GM21423 (cell line): Measurements from ENCODE around the gene TPRX1.
"Not testable (repeated sequence)": the region's sequence is repeated elsewhere in the genome, so short reads cannot be mapped to it uniquely, and the experiment has no call there.

Experiments used
- ATAC-seq: cut with Tn5 transposase; IDR thresholded peaks from one replicate; pipeline ENCODE4 v1.9.1; 2021; ENCODE audit warnings: mild to moderate bottlenecking, moderate library complexity; ENCODE audit not compliant: unreplicated experiment

The TPRX1 gene

DNA sequence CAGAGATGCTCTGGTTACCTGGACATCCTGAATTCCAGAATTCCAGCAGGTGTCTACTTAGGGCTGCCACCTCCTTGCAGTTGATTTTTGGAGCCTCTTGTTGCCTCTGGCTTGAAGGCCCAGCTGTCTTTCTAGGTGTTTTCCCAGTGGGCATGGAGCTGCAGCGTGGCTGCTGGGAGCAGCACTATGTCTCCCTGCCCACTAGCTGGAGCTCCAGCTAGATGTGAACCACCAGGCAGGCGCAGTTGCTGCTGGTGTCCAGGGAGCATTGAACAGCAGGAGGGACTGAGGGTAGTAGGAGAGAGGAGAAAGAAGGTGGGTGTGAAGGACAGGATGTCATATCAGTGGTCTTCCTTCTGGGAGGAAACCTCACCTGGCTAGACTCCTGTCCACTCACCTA, 35.7 kb downstream of the TPRX1 start:
- no peak for ATAC-seq

DNA sequence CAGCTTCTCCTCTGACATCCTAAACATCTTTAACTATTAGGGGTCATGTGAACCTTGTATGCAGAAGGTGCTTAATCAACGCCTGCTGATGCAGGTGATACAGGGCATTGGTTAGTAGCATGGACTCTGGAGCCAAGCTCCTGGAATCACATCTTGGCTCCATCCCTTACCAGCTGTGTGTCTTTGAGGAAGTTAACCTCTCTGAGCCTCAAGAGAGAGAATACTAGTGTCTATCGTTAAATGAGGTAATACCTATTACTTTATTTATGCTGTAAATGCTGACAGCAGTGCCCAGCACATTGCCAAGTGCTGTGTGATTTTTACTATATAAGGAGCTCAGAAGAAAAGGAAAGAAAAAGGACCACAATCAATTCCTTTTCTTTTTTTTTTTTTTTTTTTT, 37.0 kb downstream of the TPRX1 start:
- no peak for ATAC-seq

DNA sequence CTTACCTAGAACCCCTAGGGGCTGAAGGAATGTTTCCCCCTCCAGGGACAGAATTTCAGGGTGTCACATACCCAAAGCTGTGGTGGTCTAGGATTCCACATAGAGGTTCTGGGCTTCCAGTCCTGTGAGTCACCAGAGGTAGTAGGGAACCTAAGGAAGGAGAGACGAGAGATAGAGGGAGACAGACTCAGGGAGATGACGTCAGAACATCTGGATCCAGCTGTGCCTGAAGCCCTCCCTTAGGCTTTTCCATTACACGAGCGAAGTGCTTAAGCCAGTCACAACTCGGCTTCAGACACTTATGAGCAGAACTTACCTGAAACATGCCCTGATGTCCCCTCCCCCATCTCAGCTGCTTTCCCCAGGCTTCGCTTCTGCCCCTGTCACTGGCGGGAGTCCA, 37.7 kb downstream of the TPRX1 start:
- ATAC-seq: no peak

DNA sequence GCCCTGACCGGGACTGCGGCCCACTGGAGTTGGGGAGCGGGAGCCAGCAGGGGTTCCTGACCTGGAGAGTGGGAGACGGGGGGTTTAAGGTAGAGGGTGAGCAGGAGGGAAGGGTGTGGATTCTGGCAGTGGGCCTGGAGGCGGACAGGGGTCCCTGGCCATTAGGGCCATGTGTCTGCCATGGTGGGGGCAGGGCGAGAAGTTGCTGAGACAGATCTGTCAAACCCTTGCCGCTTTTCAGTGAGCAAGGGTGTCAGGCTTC, 38.1 kb downstream of the TPRX1 start:
- ATAC-seq: no peak

DNA sequence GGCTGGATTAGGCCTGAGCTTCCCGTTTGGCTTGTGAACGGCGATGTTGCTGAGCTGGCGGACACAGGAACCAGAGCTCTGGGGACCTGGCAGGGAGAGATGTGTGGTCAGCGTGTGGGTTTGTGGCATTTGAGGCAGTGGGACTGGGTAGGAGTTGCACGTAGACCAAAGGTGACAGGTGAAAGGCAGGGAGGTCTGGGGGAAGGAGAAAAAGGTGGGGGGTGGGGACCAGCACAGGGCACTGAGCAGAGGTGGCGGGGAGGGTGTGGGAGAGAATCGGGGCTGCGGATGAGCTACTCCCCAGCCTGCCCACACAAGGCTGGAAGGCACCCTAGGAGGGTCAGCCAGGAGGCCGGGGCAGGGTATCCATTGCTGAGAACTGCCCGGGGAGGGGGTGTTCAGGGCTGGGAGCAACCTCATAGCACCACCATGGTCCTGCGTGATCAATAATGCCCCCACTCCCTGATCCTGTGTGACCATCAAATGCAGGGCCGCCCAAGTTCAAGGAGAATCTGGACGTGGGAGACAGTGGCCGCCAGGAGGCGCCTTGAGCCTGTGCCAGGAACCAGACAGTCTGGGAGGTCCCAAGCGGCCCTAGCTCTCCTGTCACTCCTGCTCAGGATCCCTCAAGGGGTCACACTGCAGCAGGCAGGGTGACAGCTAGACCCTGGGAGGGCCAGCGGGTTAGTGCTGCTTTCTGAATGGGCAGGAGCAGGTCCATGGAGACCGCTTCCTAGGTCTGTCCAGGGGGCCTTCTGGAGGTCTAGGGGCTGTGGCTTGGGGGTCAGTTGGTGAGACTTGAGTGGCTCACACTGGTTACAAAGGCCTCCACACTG, 38.6 kb downstream of the TPRX1 start:
- no peak for ATAC-seq

DNA sequence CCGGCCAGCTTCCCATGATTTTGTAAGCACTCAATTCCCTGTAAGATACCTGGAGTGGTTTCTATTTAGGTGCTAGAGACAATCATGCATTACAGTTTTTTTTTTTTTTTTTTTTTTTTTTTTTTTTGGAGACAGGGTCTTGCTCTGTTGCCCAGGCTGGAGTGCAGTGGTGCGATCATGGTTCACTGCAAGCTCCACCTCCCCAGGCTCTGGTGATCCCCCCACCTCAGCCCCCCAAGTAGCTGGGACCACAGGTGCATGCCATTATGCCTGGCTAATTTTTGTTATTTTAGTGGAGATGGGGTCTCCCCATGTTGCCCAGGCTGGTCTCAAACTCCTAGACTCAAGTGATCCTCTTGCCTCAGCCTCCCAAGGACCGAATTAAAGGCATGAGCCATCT, 39.6 kb downstream of the TPRX1 start:
- ATAC-seq: not testable (repeated sequence)

DNA sequence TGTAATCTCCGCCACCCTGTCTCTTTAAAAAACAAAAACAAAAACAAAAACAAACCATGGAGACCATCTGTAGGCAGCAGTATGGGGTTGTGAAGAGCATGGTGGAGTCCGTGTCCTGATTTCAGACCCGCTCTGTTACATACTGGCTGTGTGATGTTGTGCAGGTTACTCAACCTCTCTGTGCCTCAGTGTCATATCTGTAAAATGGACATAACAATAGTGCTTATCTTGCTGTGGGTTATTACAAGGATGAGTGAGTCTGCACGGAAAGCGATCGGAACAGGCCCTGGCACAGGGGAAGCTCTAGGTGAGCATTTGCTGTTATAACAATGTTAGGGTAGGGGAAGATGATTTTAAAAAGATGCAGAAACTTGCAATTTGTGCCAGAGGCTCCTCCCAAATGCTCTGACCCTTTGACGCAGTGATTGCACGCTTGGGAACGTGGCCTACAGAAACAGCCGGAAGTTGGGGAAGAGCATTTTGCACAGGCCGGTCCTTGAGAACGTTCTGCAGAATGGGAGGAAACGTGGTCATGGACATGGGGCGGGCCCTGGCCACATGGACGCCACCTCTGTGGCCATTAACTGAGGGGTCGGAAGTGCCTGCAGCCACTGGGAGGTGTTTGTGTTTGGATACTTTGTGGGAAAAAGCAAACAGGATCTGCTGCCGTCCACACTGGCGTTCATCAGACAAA, 41.6 kb downstream of the TPRX1 start:
- no peak for ATAC-seq

DNA sequence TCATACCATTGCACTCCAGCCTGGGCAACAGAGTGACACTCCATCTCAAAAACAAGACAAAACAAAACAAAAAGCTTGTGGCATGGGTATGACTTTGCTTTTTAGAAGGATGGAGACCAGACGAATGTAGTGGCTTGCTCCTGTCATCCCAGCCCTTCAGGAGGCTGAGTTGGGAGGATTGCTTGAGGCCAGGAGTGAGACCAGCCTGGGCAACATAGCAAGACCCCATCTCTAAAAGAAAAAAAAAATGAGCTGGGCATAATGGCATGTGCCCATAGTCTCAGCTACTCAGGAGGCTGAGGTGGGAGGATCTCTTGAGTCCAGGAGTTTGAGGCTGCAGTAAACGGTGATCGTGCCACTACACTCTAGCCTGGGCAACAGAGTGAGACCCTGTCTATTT, 42.2 kb downstream of the TPRX1 start:
- ATAC-seq: no peak

DNA sequence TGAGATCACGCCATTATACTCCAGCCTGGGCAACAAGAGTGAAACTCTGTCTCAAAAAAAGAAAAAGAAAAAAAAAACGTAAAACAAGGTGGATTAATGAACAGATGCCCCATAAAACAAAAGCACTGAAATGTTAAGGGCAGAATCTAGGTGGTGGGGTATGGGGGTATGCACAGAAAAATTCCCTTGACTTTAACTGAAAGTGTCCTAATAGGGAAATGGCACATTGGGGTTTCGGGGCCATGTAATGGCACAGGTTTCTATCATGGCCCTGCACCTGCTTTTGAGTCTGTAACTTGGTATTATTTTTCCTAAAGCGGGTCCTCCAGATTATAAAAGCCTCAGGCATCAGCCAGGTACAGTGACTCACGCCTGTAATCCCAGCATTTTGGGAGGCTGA, 42.8 kb downstream of the TPRX1 start:
- ATAC-seq: no peak

DNA sequence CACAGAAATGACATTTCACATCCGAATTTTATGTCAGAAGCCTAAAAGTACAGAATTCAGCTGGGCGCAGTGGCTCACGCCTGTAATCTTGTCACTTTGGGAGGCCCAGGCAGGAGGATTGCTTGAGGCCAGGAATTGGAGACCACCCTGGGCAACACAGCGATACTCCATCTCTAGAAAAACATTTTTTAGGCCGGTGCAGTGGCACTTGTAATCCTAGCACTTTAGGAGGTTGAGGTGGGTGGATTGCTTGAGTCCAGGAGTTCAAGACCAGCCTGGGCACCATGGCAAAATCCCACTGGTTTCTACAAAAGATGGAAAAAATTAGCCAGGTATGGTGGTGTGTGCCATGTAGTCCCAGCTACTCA, 43.7 kb downstream of the TPRX1 start:
- ATAC-seq: no peak

DNA sequence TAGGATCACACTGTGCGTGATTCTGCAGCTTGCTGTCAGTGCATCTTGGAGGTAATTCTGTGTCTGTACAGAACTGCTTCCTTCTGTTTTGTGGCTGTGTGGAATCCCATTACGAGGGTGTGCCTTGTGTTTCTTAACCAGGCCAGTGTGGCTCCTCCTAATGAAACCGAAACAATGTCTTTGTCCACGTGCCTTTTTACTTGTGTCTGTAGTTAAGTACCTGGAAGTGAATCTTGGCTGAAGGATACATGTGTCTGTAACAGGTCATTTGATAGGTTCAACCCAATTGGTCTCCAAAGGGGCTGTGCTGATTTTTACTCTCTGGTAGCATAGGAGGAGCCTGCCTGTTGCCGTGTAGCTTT, 45.9 kb downstream of the TPRX1 start:
- ATAC-seq: no peak

DNA sequence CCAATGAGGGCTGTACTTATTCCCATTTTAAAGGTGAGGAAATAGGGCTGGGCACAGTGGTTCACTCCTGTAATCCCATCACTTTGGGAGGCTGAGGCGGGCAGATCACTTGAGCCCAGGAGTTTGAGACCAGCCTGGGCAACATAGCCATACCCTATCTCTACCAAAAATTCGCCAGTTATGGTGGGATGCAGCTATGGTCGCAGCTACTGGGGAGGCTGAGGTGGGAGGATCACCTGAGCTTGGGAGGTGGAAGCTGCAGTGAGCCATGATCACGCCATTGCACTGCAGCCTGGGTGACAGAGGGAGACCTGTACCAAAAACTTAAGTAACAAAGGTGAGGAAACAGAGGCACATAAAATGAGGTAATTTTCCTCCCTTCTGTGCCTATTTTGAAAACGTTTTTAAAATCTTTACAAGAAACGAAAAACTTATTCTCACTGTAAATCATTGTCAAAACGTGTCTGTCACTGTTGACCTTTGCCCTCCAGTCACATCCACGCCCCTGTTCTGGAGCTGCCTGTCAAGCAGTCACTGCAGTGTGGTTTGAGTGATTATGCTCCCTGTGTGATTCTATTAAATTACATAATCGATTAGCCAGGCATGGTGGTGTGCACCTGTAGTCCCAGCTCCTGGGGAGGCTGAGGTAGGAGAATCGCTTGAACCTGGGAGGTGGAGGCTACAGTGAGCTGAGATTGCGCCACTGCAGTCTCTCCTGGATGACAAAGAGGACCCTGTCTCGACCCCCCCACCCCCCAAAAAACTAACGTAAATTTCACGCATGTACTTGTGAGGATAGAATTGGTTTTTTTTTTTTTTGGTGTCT, 46.5 kb downstream of the TPRX1 start:
- ATAC-seq: no peak

DNA sequence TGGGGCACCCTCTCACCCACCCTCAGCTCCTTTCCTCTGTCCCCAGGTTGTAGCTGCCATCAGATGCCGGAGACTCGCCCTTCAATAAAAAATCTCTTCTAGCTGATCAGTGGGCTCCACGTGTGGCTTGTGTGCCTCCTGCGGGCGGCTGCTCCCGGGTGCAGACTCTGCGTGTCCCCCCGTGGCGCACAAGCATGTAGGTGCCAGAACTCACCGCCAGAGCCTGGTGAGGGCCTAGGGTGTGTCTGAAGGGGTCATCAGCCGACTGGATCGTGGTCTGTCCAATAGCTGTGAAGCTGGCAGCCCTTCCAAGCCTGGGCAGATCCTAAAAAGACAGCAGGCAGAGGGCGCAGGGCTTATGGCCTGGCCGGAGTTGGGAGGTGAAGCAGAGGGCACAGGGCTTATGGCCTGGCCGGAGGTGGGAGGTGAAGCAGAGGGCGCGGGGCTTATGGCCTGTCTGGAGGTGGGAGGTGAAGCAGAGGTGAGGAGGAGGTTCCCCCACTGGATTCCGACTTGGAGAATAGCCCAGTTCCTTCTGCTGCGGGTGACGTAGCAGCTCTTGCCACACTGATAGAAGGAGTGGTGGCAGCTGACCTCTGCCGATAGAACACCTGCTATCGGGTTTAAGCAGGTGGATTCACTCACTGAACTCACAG, 47.3 kb downstream of the TPRX1 start:
- no peak for ATAC-seq

DNA sequence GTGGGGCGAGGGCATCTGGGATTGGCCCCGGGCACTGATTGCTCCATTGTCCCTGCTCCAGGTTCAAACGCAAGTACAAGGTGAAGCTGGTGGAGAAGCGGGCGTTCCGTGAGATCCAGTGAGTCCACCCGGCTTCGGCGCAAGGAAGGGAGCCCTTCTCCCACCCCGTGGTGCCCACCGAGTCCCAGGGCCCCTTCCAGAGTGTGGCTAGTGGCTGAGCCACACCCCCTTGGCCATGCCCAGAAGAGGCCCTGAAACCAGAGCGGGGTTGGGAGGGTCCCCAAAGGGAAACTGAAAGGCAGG, 47.8 kb downstream of the TPRX1 start:
- no peak for ATAC-seq

DNA sequence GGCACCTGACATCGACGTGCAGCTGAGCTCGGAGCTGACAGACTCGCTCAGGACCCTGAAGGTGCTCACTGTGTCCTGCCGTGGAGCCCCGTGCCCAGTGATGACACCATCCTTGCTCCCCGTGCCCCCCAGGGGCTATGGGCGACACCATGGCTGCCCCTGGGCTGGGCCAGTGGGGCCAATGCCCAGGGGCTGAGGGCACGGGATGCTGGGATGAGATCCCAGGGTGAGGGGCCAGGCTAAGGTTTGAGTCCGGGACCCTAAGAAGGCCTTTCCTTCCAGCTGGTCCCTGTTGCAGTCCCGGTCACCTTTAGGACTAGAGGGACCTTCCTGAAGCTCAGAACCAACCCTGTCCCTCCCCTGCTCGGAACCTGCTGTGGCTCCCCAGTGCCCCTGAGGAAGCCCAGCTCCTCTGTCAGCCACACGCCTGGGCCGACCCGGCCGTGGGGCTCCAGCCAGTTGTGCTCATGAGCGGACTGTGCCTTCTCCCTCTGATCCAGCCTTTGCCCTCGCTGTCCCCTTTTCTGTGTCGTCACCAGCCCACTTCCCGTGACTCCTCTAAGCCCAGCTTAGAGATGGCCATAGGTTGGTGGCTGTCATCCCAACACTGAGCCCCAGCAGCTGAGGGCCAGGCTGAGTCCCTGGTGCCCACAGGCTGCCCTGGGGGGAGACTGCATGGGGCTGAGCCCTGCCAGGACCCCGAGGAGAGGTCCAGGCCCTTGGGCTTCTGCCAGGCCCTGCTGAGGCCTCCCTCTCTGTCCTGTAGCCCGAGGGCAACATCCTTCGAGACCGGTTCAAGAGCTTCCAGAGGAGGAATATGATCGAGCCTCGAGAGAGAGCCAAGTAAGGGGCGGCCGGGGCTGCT, 48.4 kb downstream of the TPRX1 start:
- ATAC-seq: no peak

DNA sequence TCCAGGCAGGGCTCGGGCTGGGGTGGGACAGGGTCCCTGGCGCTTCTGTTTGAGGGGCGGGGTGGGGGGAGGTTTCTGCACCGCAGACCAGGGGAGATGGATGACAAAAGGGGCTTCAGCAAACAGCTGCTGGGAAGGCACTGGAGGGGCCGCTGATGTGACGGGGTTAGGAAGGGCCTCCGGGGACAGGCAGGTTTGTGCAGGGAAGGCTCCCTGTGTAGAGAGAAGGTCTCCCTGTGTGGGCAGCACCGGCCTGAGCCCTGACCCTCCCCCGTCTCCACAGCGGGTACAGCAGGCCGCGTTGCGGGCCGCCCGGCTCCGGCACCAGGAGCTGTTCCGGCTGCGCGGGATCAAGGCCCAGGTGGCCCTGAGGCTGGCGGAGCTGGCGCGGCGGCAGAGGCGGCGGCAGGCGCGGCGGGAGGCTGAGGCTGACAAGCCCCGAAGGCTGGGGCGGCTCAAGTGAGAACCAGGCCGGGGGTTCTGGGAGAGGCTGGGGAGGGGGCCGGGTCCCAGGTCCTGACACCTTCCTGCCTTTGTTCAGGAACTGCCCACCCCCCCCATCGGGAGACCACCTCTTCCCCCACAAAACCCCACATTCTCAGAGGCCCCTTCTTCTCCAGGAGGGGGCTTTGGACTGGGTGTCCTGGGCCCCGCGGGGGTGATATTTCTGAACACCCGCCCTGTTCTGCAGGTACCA, 49.1 kb downstream of the TPRX1 start:
- no peak for ATAC-seq

DNA sequence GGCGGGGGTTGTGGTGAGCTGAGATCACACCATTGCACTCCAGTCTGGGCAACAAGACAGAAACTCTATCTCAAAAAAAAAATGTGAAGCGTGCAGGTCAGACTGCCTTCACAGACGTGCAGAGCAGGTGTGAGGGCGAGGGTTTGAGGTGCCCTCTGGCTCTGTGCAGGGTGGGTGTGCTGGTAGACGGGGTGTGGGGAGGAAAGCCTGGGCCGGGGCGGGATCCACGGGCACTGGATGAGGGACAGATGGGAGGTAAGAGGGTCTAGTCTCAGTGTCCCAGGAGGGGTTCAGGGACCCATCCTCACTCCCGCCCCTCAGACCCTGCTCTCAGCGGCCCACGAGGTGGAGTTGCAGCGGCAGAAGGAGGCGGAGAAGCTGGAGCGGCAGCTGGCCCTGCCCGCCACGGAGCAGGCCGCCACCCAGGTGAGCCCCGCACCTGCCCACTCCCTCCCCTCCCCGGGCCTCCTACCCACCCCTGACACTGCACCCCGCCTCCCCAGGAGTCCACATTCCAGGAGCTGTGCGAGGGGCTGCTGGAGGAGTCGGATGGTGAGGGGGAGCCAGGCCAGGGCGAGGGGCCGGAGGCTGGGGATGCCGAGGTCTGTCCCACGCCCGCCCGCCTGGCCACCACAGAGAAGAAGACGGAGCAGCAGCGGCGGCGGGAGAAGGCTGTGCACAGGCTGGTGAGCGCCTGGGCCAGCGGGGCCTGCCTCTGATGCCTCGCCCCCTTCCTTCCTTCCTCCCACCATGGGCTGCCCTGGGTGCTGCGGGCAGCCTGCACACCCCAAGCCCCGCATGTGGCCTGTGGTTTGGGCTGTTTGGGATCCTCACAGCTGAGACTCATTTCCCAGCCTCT, 49.9 kb downstream of the TPRX1 start:
- ATAC-seq: no peak

DNA sequence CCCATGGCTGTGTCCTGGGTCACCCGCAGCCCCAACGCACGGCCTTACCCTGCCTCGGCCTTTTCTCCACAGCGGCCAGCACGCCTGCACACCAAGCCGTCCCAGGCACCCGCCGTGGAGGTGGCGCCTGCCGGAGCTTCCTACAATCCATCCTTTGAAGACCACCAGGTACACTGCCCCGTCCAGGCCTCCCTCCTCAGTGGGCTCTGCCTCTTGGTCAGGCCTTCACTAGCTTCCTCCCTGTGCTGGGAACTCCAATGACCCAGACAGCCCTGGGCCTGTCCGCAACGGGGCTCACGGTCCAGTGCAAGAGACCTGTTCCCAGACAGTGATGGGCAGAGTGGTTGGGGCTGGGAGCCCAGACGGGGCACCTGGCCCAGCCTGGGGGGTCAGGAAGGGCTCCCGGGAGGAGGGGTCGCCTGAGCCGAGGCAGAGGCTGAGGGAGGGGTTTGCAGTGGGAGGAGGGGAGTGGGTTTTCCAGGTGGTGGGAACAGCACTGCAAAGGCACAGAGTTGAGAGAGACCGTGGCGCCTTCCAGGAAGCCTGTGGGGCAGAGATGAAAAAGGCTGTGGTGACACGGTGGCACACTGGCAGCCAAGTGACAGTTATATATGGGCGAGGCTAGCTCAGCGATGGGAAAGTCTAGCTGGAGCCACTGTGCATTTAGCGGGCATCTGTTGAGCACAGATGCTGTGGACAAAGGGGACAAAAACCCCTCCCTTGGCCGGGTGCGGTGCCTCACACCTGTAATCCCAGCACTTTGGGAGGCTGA, 51.7 kb downstream of the TPRX1 start:
- ATAC-seq: no peak
